H1 (cell line): Measurements from ENCODE around the gene EXD1. TPM values are rescaled to one million over a fixed set of nuclear protein-coding genes. Genes with fewer than 3 reads are reported as not detected.

ENCODE experiments used
- CTCF ChIA-PET: fragments of 300-600 bp; sonication (Branson Sonifier 250); formaldehyde crosslinking; loops from one replicate; lab custom pipeline; 2021; ENCODE audit not compliant: partially characterized antibody; lab: Charles Lee
- POLR2A ChIA-PET: fragments of 300-600 bp; sonication (Branson Sonifier 250); formaldehyde crosslinking; loops from one replicate; lab custom pipeline; 2021; ENCODE audit warnings: inconsistent platforms; ENCODE audit not compliant: partially characterized antibody; lab: Charles Lee
- DNase-seq, 2 experiments: peaks; one replicate each; pipeline versions ENCODE4 v3.0.0 to v3.0.0-alpha.2; 2010 to 2022; ENCODE audit warnings: low spot score in 2 of 2, low read depth in 1 of 2, mixed read lengths in 1 of 2
- FAIRE-seq: peaks from 2 replicates; lab custom pipeline; 2011; peaks lifted over from hg19 to GRCh38; lab: Jason Lieb, UNC
- H2AFZ ChIP-seq: 2 replicates; pipeline ENCODE4 v1.8.1; 2012; ENCODE audit warnings: low read length, inconsistent platforms
- H2AK5ac ChIP-seq: 2 replicates; pipeline ENCODE4 v1.6.1; 2013; ENCODE audit warnings: low read depth, low read length
- H2BK120ac ChIP-seq: replicated peaks from 2 replicates; pipeline ENCODE3; 2013; ENCODE audit warnings: low read depth, low read length, inconsistent platforms
- H2BK12ac ChIP-seq: 2 replicates; pipeline ENCODE4 v1.6.1; 2013; ENCODE audit warnings: low read depth, low read length
- H2BK15ac ChIP-seq: 2 replicates; pipeline ENCODE4 v1.6.1; 2013; ENCODE audit warnings: low read length
- H2BK20ac ChIP-seq: 2 replicates; pipeline ENCODE4 v1.6.1; 2013; ENCODE audit warnings: low read length
- H2BK5ac ChIP-seq: 2 replicates; pipeline ENCODE4 v1.6.1; 2013; ENCODE audit warnings: low read depth, low read length
- H3K14ac ChIP-seq: 2 replicates; pipeline ENCODE4 v1.6.1; 2013; ENCODE audit warnings: inconsistent platforms; ENCODE audit not compliant: insufficient read length
- H3K18ac ChIP-seq: 2 replicates; pipeline ENCODE4 v1.6.1; 2013; ENCODE audit warnings: low read length; ENCODE audit errors: extremely low read depth
- H3K23ac ChIP-seq: 2 replicates; pipeline ENCODE4 v1.6.1; 2013; ENCODE audit warnings: inconsistent platforms; ENCODE audit not compliant: insufficient read length
- H3K23me2 ChIP-seq: 2 replicates; pipeline ENCODE4 v1.6.1; 2013; ENCODE audit warnings: low read depth, low read length
- H3K27ac ChIP-seq: 2 replicates; pipeline ENCODE4 v1.6.1; 2011; ENCODE audit warnings: low read depth, low read length, inconsistent platforms
- H3K27me3 ChIP-seq, 4 experiments: replicated peaks in 1 of 4; 1 replicate in 1 of 4; 2 replicates in 3 of 4; pipeline versions ENCODE4 v1.6.1 to v1.8.1; 2011 to 2013; ENCODE audit warnings: low read length in 3 of 4, mild to moderate bottlenecking in 3 of 4, inconsistent platforms in 2 of 4, mixed read lengths in 2 of 4, moderate library complexity in 1 of 4; ENCODE audit not compliant: control insufficient read depth in 3 of 4, insufficient read depth in 3 of 4; ENCODE audit errors: extremely low read depth in 1 of 4
- H3K36me3 ChIP-seq, 4 experiments: 2 replicates each; pipeline versions ENCODE4 v1.6.1 to v1.8.1; 2011 to 2013; ENCODE audit warnings: mild to moderate bottlenecking in 4 of 4, low read length in 3 of 4, moderate library complexity in 2 of 4, control low read depth in 1 of 4, inconsistent platforms in 1 of 4; ENCODE audit not compliant: insufficient read depth in 4 of 4, control insufficient read depth in 2 of 4
- H3K4ac ChIP-seq: replicated peaks from 2 replicates; pipeline ENCODE3; 2013; ENCODE audit warnings: low read length, low read depth, mixed read lengths, inconsistent platforms; ENCODE audit not compliant: insufficient read length
- H3K4me1 ChIP-seq, 4 experiments: replicated peaks in 1 of 4; 1 replicate in 1 of 4; 2 replicates in 3 of 4; pipeline versions ENCODE4 v1.6.1 to v1.8.1; 2011 to 2013; ENCODE audit warnings: low read length in 3 of 4, inconsistent platforms in 2 of 4, mixed read lengths in 1 of 4; ENCODE audit not compliant: insufficient read depth in 4 of 4, control insufficient read depth in 3 of 4
- H3K4me2 ChIP-seq, 2 experiments: 2 replicates each; pipeline versions ENCODE4 v1.6.1 to v1.8.1; 2011 to 2013; ENCODE audit warnings: low read depth in 2 of 2, low read length in 2 of 2, control low read depth in 1 of 2, inconsistent platforms in 1 of 2, mild to moderate bottlenecking in 1 of 2; ENCODE audit not compliant: insufficient read depth in 1 of 2
- H3K4me3 ChIP-seq, 4 experiments: fragments of 200-600, 300-600 bp in 1 of 4; sonication (generic), shearing (Covaris generic), sonication (Bioruptor Twin) in 1 of 4; 2 replicates each; pipeline versions ENCODE4 v1.5.1 to v1.8.1; 2011 to 2016; ENCODE audit warnings: low read length in 4 of 4, low read depth in 3 of 4, control low read depth in 2 of 4, inconsistent platforms in 2 of 4, mild to moderate bottlenecking in 2 of 4, mixed read lengths in 1 of 4, moderate library complexity in 1 of 4; ENCODE audit not compliant: insufficient read depth in 2 of 4; ENCODE audit errors: extremely low read depth in 1 of 4
- H3K56ac ChIP-seq: replicated peaks from 2 replicates; pipeline ENCODE3; 2013; ENCODE audit warnings: low read depth, mild to moderate bottlenecking, mixed read lengths, low read length, inconsistent platforms; ENCODE audit not compliant: insufficient read length
- H3K79me1 ChIP-seq: 2 replicates; pipeline ENCODE4 v1.6.1; 2013; ENCODE audit warnings: low read depth, low read length, control low read depth
- H3K79me2 ChIP-seq, 2 experiments: 2 replicates each; pipeline versions ENCODE4 v1.6.1 to v1.8.1; 2012 to 2013; ENCODE audit warnings: low read length in 2 of 2, mild to moderate bottlenecking in 2 of 2, inconsistent platforms in 1 of 2; ENCODE audit not compliant: insufficient read depth in 2 of 2, control insufficient read depth in 1 of 2
- H3K9ac ChIP-seq, 4 experiments: replicated peaks in 1 of 4; 1 replicate in 1 of 4; 2 replicates in 3 of 4; pipeline versions ENCODE4 v1.6.1 to v1.8.1; 2011 to 2013; ENCODE audit warnings: low read depth in 3 of 4, low read length in 3 of 4, control low read depth in 2 of 4, mild to moderate bottlenecking in 2 of 4, moderate library complexity in 2 of 4, inconsistent platforms in 1 of 4; ENCODE audit errors: extremely low read depth in 1 of 4
- H3K9me3 ChIP-seq, 2 experiments: 2 replicates each; pipeline versions ENCODE4 v1.6.1 to v1.8.1; 2012 to 2013; ENCODE audit warnings: mild to moderate bottlenecking in 2 of 2, moderate library complexity in 2 of 2, control low read depth in 1 of 2, inconsistent platforms in 1 of 2, low read depth in 1 of 2, low read length in 1 of 2, mixed read lengths in 1 of 2; ENCODE audit not compliant: insufficient read depth in 2 of 2
- H4K20me1 ChIP-seq, 2 experiments: replicated peaks in 1 of 2; 2 replicates each; pipeline versions ENCODE3 to v1.8.1; 2011 to 2013; ENCODE audit warnings: inconsistent platforms in 2 of 2, low read length in 2 of 2, mild to moderate bottlenecking in 1 of 2; ENCODE audit not compliant: insufficient read depth in 2 of 2, control insufficient read depth in 1 of 2
- H4K5ac ChIP-seq: 2 replicates; pipeline ENCODE4 v1.6.1; 2013; ENCODE audit warnings: low read length, low read depth, mixed read lengths, inconsistent platforms; ENCODE audit not compliant: insufficient read length
- H4K8ac ChIP-seq: 2 replicates; pipeline ENCODE4 v1.8.0; 2013; ENCODE audit warnings: mild to moderate bottlenecking, moderate library complexity, low read length, inconsistent platforms; ENCODE audit not compliant: insufficient read depth; ENCODE audit errors: extremely low read depth
- H4K91ac ChIP-seq: replicated peaks from 2 replicates; pipeline ENCODE3; 2013; ENCODE audit warnings: low read length, mixed read lengths, inconsistent platforms; ENCODE audit not compliant: insufficient read length
- BACH1 ChIP-seq: IDR thresholded peaks from 2 replicates; pipeline ENCODE4 v1.6.1; 2012; ENCODE audit warnings: low read length, improper control_type of control experiment
- BCL11A ChIP-seq, 2 experiments: IDR thresholded peaks; one replicate each; pipeline ENCODE4 v1.6.1; 2011; ENCODE audit warnings: low read depth in 2 of 2, low read length in 2 of 2, mild to moderate bottlenecking in 2 of 2
- BRCA1 ChIP-seq: IDR thresholded peaks from 2 replicates; pipeline ENCODE4 v1.6.1; 2012; ENCODE audit warnings: low read depth, low read length, improper control_type of control experiment
- CHD2 ChIP-seq: IDR thresholded peaks from 2 replicates; pipeline ENCODE4 v1.6.1; 2012; ENCODE audit warnings: low read length, improper control_type of control experiment
- FOSL1 ChIP-seq: IDR thresholded peaks from 2 replicates; pipeline ENCODE4 v1.6.1; 2011; ENCODE audit warnings: mild to moderate bottlenecking, low read depth, low read length, moderate library complexity; ENCODE audit not compliant: insufficient read depth
- HDAC2 ChIP-seq, 2 experiments: fragments of 300-600 bp in 1 of 2; sonication (generic) in 1 of 2; IDR thresholded peaks; 2 replicates each; pipeline ENCODE4 v1.6.1; 2011 to 2012; ENCODE audit warnings: low read depth in 2 of 2, low read length in 2 of 2, mild to moderate bottlenecking in 2 of 2, moderate library complexity in 2 of 2, borderline replicate concordance in 1 of 2, inconsistent platforms in 1 of 2
- HDAC6 ChIP-seq: IDR thresholded peaks from one replicate; pipeline ENCODE4 v1.7.1; 2012; ENCODE audit warnings: low read depth, mild to moderate bottlenecking, inconsistent platforms, low read length, moderate library complexity
- JUND ChIP-seq: IDR thresholded peaks from 2 replicates; pipeline ENCODE4 v1.6.1; 2011; ENCODE audit warnings: mild to moderate bottlenecking, improper control_type of control experiment, low read length
- RFX5 ChIP-seq: IDR thresholded peaks from 2 replicates; pipeline ENCODE4 v1.6.1; 2011; ENCODE audit warnings: low read depth, low read length, improper control_type of control experiment, borderline replicate concordance
- SIN3A ChIP-seq, 2 experiments: IDR thresholded peaks in 1 of 2; conservative IDR thresholded peaks in 1 of 2; 2 replicates each; pipeline ENCODE4 v1.6.1; 2011 to 2012; ENCODE audit warnings: low read length in 2 of 2, improper control_type of control experiment in 1 of 2, low read depth in 1 of 2, mild to moderate bottlenecking in 1 of 2
- SIRT6 ChIP-seq: IDR thresholded peaks from one replicate; pipeline ENCODE4 v1.7.1; 2012; ENCODE audit warnings: low read length, inconsistent platforms
- WGBS, 2 experiments: shearing (Covaris generic) in 1 of 2; methylation state at CpG; one replicate each; pipeline versions ENCODE4 v1.1.6 to v1.1.7; 2013 to 2015; ENCODE audit warnings: low lambda C conversion rate in 2 of 2, mixed read lengths in 2 of 2, inconsistent platforms in 1 of 2, low coverage in 1 of 2, missing lambda C conversion rate in 1 of 2; ENCODE audit not compliant: insufficient replicate concordance in 2 of 2, insufficient coverage in 1 of 2, insufficient read length in 1 of 2; ENCODE audit errors: extremely low coverage in 1 of 2, missing lambda C conversion rate in 1 of 2; 5-methylcytosine and 5-hydroxymethylcytosine counted together
- polyA plus RNA-seq, 7 experiments: library from polyadenylated mRNA; depleted of rRNA in 3 of 7; stranded (reverse) in 5 of 7; unstranded in 2 of 7; fragments of >200 nt in 5 of 7; fragments of 200-250 nt in 2 of 7; gene quantifications; 1 replicate in 5 of 7; 2 replicates in 1 of 7; 4 replicates in 1 of 7; pipeline versions ENCODE4 v1.2.1 to v1.2.3, GENCODE V29; 2011 to 2013; ENCODE audit warnings: missing spikeins in 2 of 7, mixed read lengths in 2 of 7
- total RNA-seq: library from RNA; stranded (reverse); fragmentation: NEBNext Ultra II Directional; extraction: Animal tissue kit (Norgen Biotek cat#: 25700); gene quantifications from 2 replicates; pipeline ENCODE4 v1.2.1, GENCODE V29; 2021

EXD1 gene
- total and polyA plus RNA-seq, 2 of the 8 experiments (the other 6 are each of a cell fraction or from before 2014, with no cell fraction given) = 0.06 to 0.54 TPM

- Histone ChIP-seq H3K23me2 (no peaks in the 10 kb centered on the region), H4K8ac (no peak overlapping the region), H2BK15ac (no peak overlapping the region), H3K4me3 (no peak overlapping the region), H3K56ac (no peak overlapping the region), H2AK5ac (no peak overlapping the region), H3K27ac (no peak overlapping the region), H2BK5ac (no peak overlapping the region), H3K9me3 (no peaks in the 10 kb centered on the region), H3K23ac (no peak overlapping the region), H4K20me1 (no peaks in the 10 kb centered on the region), H3K14ac (no peak overlapping the region), H2AFZ (no peak overlapping the region), H3K79me1 (no peaks in the 10 kb centered on the region), H3K27me3 (no peaks in the 10 kb centered on the region), H3K4ac (no peak overlapping the region), H3K4me2 (no peak overlapping the region), H2BK20ac (0 out of 2 replicates have a peak overlapping the region, but pooled peaks have one; percentile 61), H3K18ac (no peak overlapping the region), H3K4me1 (no peaks in the 10 kb centered on the region), H3K9ac (no peak overlapping the region), H4K5ac (no peak overlapping the region), H4K91ac (no peak overlapping the region), H2BK120ac (no peak overlapping the region), H2BK12ac (no peak overlapping the region), H3K79me2 (no peaks in the 10 kb centered on the region), H3K36me3 (no peaks in the 10 kb centered on the region)
- POLR2A ChIA-PET = no interaction called here
- CTCF ChIA-PET = interaction anchor here (2.0 kb wide), 1 partner anchor 9 kb away, joined by 11 read pairs; no protein-coding TSS in a partner anchor
- no peak for DNase-seq
- 87% methylated on average over 1 of the region's 1 CpG; no CpG with 5 or more reads in 1 of the 2 experiments for WGBS, 2 experiments
- no peak for FAIRE-seq
- no peak for TF ChIP-seq BCL11A (IDR thresholded peaks at IDR 0.05; ENCODE audit: low read depth in 2 of 2, low read length in 2 of 2)
- no peak for TF ChIP-seq BACH1
- no peak for TF ChIP-seq HDAC2 (IDR thresholded peaks at IDR 0.05; ENCODE audit: borderline replicate concordance in 1 of 2, low read depth in 2 of 2, low read length in 2 of 2)
- no peak for TF ChIP-seq JUND
- no peak for TF ChIP-seq CHD2
- no peak for TF ChIP-seq RFX5
- no peak for TF ChIP-seq FOSL1
- TF ChIP-seq HDAC6 = no peak
- no peak for TF ChIP-seq SIRT6
- TF ChIP-seq SIN3A (conservative IDR thresholded peaks at IDR 0.05 in 1 of 2, IDR thresholded peaks at IDR 0.05 in 1 of 2; ENCODE audit: low read depth in 1 of 2, low read length in 2 of 2) = no peak
- no peak for TF ChIP-seq BRCA1
Observed at GRCh38 chr15:41194444-41194843, 36.1 kb downstream of the EXD1 start.
